ENCODE results near the gene ZXDC.

ZXDC gene

GRCh38 chr3:126472277-126473006 lies 3.2 kb downstream of the ZXDC start:
- DNase-seq: peak; percentile 56

GRCh38 chr3:126469479-126469878 lies 6.2 kb downstream of the ZXDC start:
- no peak for DNase-seq

- DNase-seq: no peak
Observed at GRCh38 chr3:126468028-126468891, 7.4 kb downstream of the ZXDC start.

- no peak for DNase-seq
Observed at GRCh38 chr3:126467611-126467955, 8.1 kb downstream of the ZXDC start.

GRCh38 chr3:126466886-126467610 lies 8.6 kb downstream of the ZXDC start:
- DNase-seq: no peak

GRCh38 chr3:126465928-126466544 lies 9.7 kb downstream of the ZXDC start:
- no peak for DNase-seq

- no peak for DNase-seq
Observed at GRCh38 chr3:126464997-126465396, 10.7 kb downstream of the ZXDC start.

GRCh38 chr3:126464494-126464893 lies 11.2 kb downstream of the ZXDC start:
- DNase-seq: no peak

GRCh38 chr3:126464093-126464492 lies 11.6 kb downstream of the ZXDC start:
- DNase-seq: no peak

- DNase-seq: no peak
Observed at GRCh38 chr3:126463521-126463920, 12.2 kb downstream of the ZXDC start.

- no peak for DNase-seq
Observed at GRCh38 chr3:126461450-126462070, 14.1 kb downstream of the ZXDC start.

- no peak for DNase-seq
Observed at GRCh38 chr3:126460381-126460780, 15.3 kb downstream of the ZXDC start.

- no peak for DNase-seq
Observed at GRCh38 chr3:126459763-126460127, 15.9 kb downstream of the ZXDC start.

GRCh38 chr3:126459111-126459762 lies 16.5 kb downstream of the ZXDC start:
- DNase-seq: no peak

- no peak for DNase-seq
Observed at GRCh38 chr3:126456766-126457388, 18.8 kb downstream of the ZXDC start.

- no peak for DNase-seq
Observed at GRCh38 chr3:126456211-126456610, 19.5 kb downstream of the ZXDC start.

- DNase-seq: no peak
Observed at GRCh38 chr3:126454437-126455198, 21.1 kb downstream of the ZXDC start.

- no peak for DNase-seq
Observed at GRCh38 chr3:126454025-126454424, 21.7 kb downstream of the ZXDC start.

- DNase-seq: no peak
Observed at GRCh38 chr3:126452213-126452612, 23.5 kb downstream of the ZXDC start.

- DNase-seq: no peak
Observed at GRCh38 chr3:126451511-126451910, 24.2 kb downstream of the ZXDC start.

GRCh38 chr3:126450744-126451143 lies 24.9 kb downstream of the ZXDC start:
- no peak for DNase-seq
